GM12873 (cell line): ENCODE measurements around the gene ZNF778.

Experiments
- CTCF ChIP-seq: IDR thresholded peaks from 2 replicates; pipeline ENCODE4 v1.5.1; 2012; ENCODE audit warnings: low read depth, mild to moderate bottlenecking, moderate library complexity, low read length, control low read depth; ENCODE audit not compliant: insufficient read depth; ENCODE audit errors: missing control alignments

Gene ZNF778

DNA sequence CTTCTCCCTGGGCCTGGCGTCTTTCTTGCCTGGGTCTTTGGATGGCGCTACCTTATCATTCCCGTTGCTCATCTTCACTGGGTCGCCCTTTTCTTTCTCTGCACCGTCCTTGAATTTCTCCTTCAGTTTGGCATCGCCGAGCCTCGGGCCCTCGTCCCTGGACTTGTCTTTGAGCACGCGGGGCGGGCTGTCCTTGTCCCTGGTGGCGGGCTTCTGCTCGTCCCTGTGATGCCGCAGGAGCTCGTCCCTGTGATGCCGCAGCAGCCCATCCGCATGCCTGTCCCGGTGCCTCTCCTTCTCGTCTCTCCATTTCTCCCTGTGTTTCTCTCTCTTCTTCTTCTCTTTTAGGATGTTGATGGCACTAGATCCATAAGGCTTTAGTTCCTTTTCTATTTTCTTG lies 64.3 kb downstream of the ZNF778 start:
- no peak for TF ChIP-seq CTCF

DNA sequence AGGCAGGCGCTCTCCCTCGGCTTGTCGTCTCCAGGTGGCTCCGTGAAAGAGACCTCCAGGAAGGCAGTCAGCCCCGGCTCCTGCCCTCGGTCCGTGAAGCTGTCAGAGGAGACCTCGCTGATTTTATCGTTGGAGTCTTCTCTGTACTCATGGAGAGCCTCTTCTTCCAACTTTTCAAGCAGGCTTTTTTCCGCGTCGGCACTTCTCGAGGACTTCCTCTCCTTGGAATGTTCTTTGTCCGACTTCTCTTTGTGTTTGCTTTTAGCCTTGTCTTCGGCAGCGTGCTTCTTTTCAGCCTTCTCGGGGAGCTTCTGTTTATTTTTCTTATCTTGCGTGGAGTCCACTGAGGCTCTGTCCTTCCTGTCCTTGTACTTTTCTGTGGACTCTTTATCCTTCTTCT lies 65.0 kb downstream of the ZNF778 start:
- TF ChIP-seq CTCF: no peak

- TF ChIP-seq CTCF: no peak
These were observed 65.9 kb downstream of the ZNF778 start for GRCh38 chr16:89283449-89283848.

GRCh38 chr16:89285381-89285780 lies 67.9 kb downstream of the ZNF778 start:
- no peak for TF ChIP-seq CTCF

GRCh38 chr16:89286096-89286495 lies 68.6 kb downstream of the ZNF778 start:
- no peak for TF ChIP-seq CTCF
